ENCODE measurements around the gene UBE2Z. TPM values are rescaled to one million over a fixed set of nuclear protein-coding genes. Genes with fewer than 3 reads are reported as not detected.

The UBE2Z gene
- total and polyA plus RNA-seq, 2 of the 13 experiments (the other 11 are each of a cell fraction or from before 2014, with no cell fraction given): 63.2 to 122 TPM

DNA sequence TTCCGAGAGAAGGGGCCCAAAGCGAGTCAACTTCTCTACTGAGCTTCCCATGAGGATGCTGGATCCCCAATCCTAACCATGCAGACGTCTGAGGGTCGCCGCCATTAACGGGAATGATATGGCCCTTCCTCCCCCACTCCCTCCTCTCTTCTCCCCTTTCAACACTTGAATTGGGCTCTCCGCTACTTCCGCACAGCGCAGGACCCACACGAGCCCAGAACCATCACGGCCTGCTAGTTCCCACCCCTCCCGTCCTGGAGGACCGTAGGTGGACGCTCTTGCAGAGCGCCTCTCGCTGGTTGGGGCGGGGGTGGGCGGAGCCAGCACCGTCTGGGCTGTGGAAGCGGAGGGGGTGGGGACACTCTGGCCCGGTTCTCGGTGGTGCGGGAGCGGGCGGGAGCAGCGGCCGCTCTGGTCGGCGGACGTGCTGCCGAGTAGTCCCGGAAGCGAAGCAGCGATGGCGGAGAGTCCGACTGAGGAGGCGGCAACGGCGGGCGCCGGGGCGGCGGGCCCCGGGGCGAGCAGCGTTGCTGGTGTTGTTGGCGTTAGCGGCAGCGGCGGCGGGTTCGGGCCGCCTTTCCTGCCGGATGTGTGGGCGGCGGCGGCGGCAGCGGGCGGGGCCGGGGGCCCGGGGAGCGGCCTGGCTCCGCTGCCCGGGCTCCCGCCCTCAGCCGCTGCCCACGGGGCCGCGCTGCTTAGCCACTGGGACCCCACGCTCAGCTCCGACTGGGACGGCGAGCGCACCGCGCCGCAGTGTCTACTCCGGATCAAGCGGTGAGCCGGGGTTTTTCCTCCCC, at the start of gene UBE2Z (continued):
- 0 out of 2 replicates have a peak, but pooled peaks have one; percentile 25 for TF ChIP-seq ZFP37 (CRISPR knock-in tag; IDR thresholded peaks at IDR 0.05; ENCODE audit: borderline replicate concordance)
- TF ChIP-seq, protein P1, sequence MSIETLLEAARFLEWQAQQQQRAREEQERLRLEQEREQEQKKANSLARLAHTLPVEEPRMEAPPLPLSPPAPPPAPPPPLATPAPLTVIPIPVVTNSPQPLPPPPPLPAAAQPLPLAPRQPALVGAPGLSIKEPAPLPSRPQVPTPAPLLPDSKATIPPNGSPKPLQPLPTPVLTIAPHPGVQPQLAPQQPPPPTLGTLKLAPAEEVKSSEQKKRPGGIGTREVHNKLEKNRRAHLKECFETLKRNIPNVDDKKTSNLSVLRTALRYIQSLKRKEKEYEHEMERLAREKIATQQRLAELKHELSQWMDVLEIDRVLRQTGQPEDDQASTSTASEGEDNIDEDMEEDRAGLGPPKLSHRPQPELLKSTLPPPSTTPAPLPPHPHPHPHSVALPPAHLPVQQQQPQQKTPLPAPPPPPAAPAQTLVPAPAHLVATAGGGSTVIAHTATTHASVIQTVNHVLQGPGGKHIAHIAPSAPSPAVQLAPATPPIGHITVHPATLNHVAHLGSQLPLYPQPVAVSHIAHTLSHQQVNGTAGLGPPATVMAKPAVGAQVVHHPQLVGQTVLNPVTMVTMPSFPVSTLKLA (IDR thresholded peaks at IDR 0.05): no peak; the same call in 1 of the 2 replicates
- peak; percentile 91; the same call in 1 of the 2 replicates for TF ChIP-seq ZNF274 (CRISPR knock-in tag; IDR thresholded peaks at IDR 0.05)
- TF ChIP-seq FOSL1 (CRISPR knock-in tag; IDR thresholded peaks at IDR 0.05; ENCODE audit: borderline replicate concordance): no peak
- TF ChIP-seq KDM4B (CRISPR knock-in tag; IDR thresholded peaks at IDR 0.05): peak; percentile 74
- TF ChIP-seq HNRNPL (IDR thresholded peaks at IDR 0.05; ENCODE audit: low read depth, low read length): no peak
- TF ChIP-seq ZNF3 (CRISPR knock-in tag; IDR thresholded peaks at IDR 0.05): no peak
- peak; percentile 79 for TF ChIP-seq RBM22 (optimal IDR thresholded peaks at IDR 0.05; ENCODE audit: low read length)
- peak; percentile 85 for TF ChIP-seq MIER2 (CRISPR knock-in tag; IDR thresholded peaks at IDR 0.05)
- TF ChIP-seq ZNF331 (CRISPR knock-in tag; IDR thresholded peaks at IDR 0.05): peak; percentile 94
- peak; percentile 90; the same call in 1 of the 2 replicates for TF ChIP-seq BORCS8-MEF2B (CRISPR knock-in tag; IDR thresholded peaks at IDR 0.05)
- peak; percentile 57; the same call in 1 of the 2 replicates for TF ChIP-seq ZBTB7B (CRISPR knock-in tag; IDR thresholded peaks at IDR 0.05)
- no peak for TF ChIP-seq HES4 (CRISPR knock-in tag; IDR thresholded peaks at IDR 0.05; ENCODE audit: borderline replicate concordance)
- no peak for TF ChIP-seq ZNF337 (CRISPR knock-in tag; IDR thresholded peaks at IDR 0.05; ENCODE audit: borderline replicate concordance, low read depth)
- TF ChIP-seq ZNF512 (CRISPR knock-in tag; IDR thresholded peaks at IDR 0.05): no peak
- peak; percentile 61 for TF ChIP-seq PAXIP1 (CRISPR knock-in tag; conservative IDR thresholded peaks at IDR 0.05)
- no peak for TF ChIP-seq ZNF224 (CRISPR knock-in tag; IDR thresholded peaks at IDR 0.05)
- peak; percentile 68; the same call in 1 of the 2 replicates for TF ChIP-seq ZBTB44 (CRISPR knock-in tag; IDR thresholded peaks at IDR 0.05)
- no peak for TF ChIP-seq ISX (CRISPR knock-in tag; conservative IDR thresholded peaks at IDR 0.05)
- 0 out of 2 replicates have a peak, but pooled peaks have one; percentile 27 for TF ChIP-seq KLF15 (CRISPR knock-in tag; IDR thresholded peaks at IDR 0.05; ENCODE audit: borderline replicate concordance)
- TF ChIP-seq HMG20B (CRISPR knock-in tag; conservative IDR thresholded peaks at IDR 0.05): no peak
- TF ChIP-seq KDM5A (IDR thresholded peaks at IDR 0.05; ENCODE audit: borderline replicate concordance, low read length): peak; percentile 81; the same call in 1 of the 2 replicates

Measured in HepG2 (cell line).